ENCODE results near the gene VDAC1. TPM values are rescaled to one million over a fixed set of nuclear protein-coding genes. Genes with fewer than 3 reads are reported as not detected.

VDAC1 gene
- total RNA-seq, 1 donor from 2014 or later, result 186 TPM

DNA sequence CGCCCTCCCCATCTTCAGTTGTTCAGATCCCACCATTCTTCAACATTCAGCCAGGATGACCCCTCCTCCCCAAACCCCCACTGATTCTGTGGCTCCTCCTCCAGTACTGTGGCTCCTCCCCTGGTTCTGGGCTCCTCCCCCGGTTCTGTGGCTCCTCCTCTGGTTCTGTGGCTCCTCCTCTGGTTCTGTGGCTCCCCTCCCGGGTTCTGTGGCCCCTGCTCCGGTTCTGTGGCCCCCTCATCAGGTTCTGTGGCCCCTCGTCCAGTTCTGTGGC lies 69.2 kb downstream of the VDAC1 start:
- Mint-ChIP-seq H3K4me1 (ENCODE audit: unreplicated experiment) (peaks cover 24% of the 10 kb centered on the region), H3K9me3 (peaks cover 8% of the 10 kb centered on the region), H3K27me3 (peaks cover 11% of the 10 kb centered on the region)

DNA sequence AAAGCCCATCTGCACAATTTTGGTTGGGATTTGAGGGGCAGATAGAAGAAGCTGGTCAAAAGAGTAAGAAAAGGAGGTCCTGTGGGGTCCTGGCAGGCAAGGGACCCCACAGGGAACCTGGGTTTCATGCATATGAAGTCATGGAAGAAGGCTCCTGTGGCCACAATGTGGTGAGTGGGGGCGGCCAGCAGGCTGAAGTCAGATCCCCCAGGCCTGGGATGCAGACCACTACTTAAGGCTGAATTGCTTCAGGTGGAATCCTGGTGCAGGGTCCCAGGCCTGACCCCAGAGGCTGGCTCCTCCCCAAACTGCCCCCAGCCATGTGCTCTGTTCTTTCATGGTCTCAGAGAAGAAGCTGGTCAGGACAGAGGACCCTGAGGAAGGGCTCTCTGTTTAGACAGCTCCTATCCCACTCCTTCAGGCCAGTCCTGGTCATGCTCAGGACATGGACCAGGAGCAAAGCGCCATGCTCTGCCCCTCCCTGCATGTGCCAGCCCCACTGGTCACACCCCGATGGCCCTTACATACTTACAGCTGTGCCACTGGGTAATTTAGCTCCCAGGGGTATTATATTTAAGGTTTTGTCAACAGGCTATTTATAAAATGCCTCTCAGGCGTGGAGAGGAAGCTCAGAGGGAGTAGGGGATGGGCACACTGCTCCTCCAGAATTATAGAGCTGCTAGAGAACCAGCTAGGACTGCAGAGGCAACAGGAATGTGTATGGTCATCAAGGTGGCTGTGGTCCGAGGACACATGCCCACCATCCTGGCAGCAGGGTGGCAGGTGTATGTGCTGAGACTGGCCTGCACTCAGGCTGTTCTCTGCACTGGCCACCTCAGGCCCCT lies 69.7 kb downstream of the VDAC1 start:
- H3K27me3 Mint-ChIP-seq, result peaks cover 14% of the 10 kb centered on the region
- peaks cover 24% of the 10 kb centered on the region for H3K4me1 Mint-ChIP-seq (ENCODE audit: unreplicated experiment)
- H3K9me3 Mint-ChIP-seq, result peaks cover 8% of the 10 kb centered on the region
- no peak for DNase-seq (ENCODE audit: extremely low spot score, unreplicated experiment)
- H3K4me3 Mint-ChIP-seq, result no peak overlapping the region
- H3K36me3 Mint-ChIP-seq, result no peaks in the 10 kb centered on the region
- H3K27ac Mint-ChIP-seq, result no peak overlapping the region
- TF ChIP-seq, protein P1, sequence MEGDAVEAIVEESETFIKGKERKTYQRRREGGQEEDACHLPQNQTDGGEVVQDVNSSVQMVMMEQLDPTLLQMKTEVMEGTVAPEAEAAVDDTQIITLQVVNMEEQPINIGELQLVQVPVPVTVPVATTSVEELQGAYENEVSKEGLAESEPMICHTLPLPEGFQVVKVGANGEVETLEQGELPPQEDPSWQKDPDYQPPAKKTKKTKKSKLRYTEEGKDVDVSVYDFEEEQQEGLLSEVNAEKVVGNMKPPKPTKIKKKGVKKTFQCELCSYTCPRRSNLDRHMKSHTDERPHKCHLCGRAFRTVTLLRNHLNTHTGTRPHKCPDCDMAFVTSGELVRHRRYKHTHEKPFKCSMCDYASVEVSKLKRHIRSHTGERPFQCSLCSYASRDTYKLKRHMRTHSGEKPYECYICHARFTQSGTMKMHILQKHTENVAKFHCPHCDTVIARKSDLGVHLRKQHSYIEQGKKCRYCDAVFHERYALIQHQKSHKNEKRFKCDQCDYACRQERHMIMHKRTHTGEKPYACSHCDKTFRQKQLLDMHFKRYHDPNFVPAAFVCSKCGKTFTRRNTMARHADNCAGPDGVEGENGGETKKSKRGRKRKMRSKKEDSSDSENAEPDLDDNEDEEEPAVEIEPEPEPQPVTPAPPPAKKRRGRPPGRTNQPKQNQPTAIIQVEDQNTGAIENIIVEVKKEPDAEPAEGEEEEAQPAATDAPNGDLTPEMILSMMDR (conservative IDR thresholded peaks at IDR 0.05), result no peak

More for the DNA sequence above, 69.2 kb downstream of the VDAC1 start:
- Mint-ChIP-seq H3K4me3 (no peak overlapping the region), H3K36me3 (no peaks in the 10 kb centered on the region), H3K27ac (no peak overlapping the region)
- TF ChIP-seq, protein P1 (conservative IDR thresholded peaks at IDR 0.05), result no peak
- DNase-seq (ENCODE audit: extremely low spot score, unreplicated experiment), result no peak

DNA sequence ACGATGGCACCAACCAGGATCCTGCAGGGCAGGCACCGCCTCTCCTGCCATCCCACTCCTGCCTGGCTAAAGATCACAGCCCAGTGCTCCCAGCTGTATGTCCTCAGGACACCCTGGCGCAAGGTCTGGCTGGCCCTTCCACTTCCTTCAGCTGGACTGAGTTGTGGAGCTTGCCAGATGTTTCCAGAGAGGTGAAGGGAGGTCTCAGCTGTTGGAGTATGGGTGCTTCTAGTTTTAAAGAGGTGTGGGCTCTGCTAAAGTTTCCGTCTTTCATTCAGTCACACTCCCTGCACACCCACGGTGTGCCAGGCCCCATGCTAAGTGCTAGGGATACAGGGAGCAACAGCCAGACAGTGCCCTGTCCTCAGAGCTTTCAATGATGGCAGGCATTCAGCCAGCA lies 70.5 kb downstream of the VDAC1 start:
- Mint-ChIP-seq H3K4me3 (no peak overlapping the region), H3K4me1 (ENCODE audit: unreplicated experiment) (peaks cover 19% of the 10 kb centered on the region), H3K27me3 (peaks cover 18% of the 10 kb centered on the region), H3K27ac (no peak overlapping the region), H3K36me3 (no peaks in the 10 kb centered on the region), H3K9me3 (peaks cover 8% of the 10 kb centered on the region)
- DNase-seq (ENCODE audit: extremely low spot score, unreplicated experiment), result no peak
- TF ChIP-seq, protein P1 (conservative IDR thresholded peaks at IDR 0.05), result no peak

DNA sequence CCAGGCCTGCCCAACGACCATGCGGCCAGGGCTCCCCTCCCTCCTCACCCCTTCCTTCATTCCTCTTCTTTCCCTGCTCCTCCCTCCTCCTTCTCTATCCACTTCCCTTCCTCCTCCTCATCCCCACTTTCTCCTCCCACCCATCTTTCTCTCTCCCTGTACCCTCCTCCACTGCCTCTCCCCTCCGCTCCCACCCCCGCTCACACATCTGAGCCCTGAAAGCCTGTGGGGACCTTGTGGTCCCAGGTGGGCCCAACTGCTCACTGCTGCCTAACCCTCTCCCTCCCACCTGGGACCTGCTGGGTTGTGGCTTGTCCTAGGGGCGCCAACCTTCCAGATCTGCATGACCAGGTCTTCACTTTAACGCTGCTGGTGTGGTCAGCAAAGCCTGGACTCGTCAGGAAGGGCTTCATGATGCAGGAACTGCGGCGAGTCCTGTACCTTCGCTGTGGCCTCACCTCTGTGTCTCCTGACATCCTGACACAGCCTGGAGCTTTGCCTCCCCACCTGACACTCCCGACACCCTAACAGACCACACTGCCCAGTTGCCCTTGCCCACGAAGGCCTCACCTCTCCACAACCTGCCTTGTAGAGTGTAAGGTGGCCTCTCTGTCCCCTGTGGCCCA lies 71.0 kb downstream of the VDAC1 start:
- no peak overlapping the region for H3K27ac Mint-ChIP-seq
- TF ChIP-seq, protein P1 (conservative IDR thresholded peaks at IDR 0.05), result no peak

DNA sequence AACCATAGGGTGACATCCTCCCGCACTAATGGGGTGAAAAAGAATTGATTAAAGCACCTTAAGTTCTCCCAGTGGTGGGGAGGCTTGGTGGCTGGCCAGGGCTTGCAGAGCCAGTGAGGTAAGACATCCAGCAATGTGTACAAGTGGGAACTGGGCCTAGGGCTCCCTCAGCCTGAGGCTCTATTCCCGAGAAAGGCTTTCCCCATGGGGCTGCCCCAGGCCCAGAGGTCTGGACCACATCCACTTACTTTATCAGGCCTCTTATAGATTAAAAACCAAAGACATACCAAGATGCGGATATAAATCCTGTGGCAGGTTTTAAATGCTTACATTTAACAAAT lies 71.6 kb downstream of the VDAC1 start:
- Mint-ChIP-seq H3K9me3 (peaks cover 8% of the 10 kb centered on the region), H3K36me3 (no peaks in the 10 kb centered on the region), H3K4me3 (no peak overlapping the region), H3K27me3 (peaks cover 18% of the 10 kb centered on the region), H3K4me1 (ENCODE audit: unreplicated experiment) (peaks cover 8% of the 10 kb centered on the region), H3K27ac (no peak overlapping the region)
- TF ChIP-seq, protein P1 (conservative IDR thresholded peaks at IDR 0.05), result no peak
- no peak for DNase-seq (ENCODE audit: extremely low spot score, unreplicated experiment)

More for the DNA sequence above, 71.0 kb downstream of the VDAC1 start:
- H3K9me3 Mint-ChIP-seq, result peaks cover 8% of the 10 kb centered on the region
- no peaks in the 10 kb centered on the region for H3K36me3 Mint-ChIP-seq
- peaks cover 13% of the 10 kb centered on the region for H3K4me1 Mint-ChIP-seq (ENCODE audit: unreplicated experiment)
- H3K27me3 Mint-ChIP-seq, result peaks cover 18% of the 10 kb centered on the region
- no peak overlapping the region for H3K4me3 Mint-ChIP-seq
- DNase-seq (ENCODE audit: extremely low spot score, unreplicated experiment), result no peak
